KOPT-K1 (cell line): ENCODE results near the gene LRP8.

ENCODE experiments used
- H3K27ac ChIP-seq: fragments of 200-600 bp; sonication (generic); 2 replicates; pipeline ENCODE4 v1.5.1; 2016; ENCODE audit warnings: antibody characterized with exemption, mild to moderate bottlenecking, low read depth, low read length; ENCODE audit not compliant: poor library complexity, severe bottlenecking
- H3K36me3 ChIP-seq: fragments of 200-600 bp; sonication (generic); 2 replicates; pipeline ENCODE4 v1.5.1; 2017; ENCODE audit warnings: antibody characterized with exemption, mild to moderate bottlenecking, low read length, moderate library complexity; ENCODE audit not compliant: insufficient read depth
- H3K9me3 ChIP-seq: fragments of 200-600 bp; sonication (generic); 2 replicates; pipeline ENCODE4 v1.5.1; 2017; ENCODE audit warnings: antibody characterized with exemption, low read length, mild to moderate bottlenecking; ENCODE audit not compliant: insufficient read depth, poor library complexity, severe bottlenecking

Gene LRP8

GRCh38 chr1:53328009-53328461, at the start of gene LRP8:
Gene LRP8, minus strand, starts transcription at chr1:53328070. Its CDS starts 158 bp downstream, at chr1:53327912.
- Histone ChIP-seq H3K36me3 (peaks cover 29% of the 10 kb centered on the region), H3K9me3 (no peaks in the 10 kb centered on the region), H3K27ac (peak within 1 kb of the TSS; percentile 94)

GRCh38 chr1:53377438-53377841, 49.6 kb upstream of the LRP8 start:
- Histone ChIP-seq H3K27ac (no peak overlapping the region), H3K36me3 (no peaks in the 10 kb centered on the region), H3K9me3 (no peaks in the 10 kb centered on the region)

- no peaks in the 10 kb centered on the region for H3K36me3 ChIP-seq
- no peak overlapping the region for H3K27ac ChIP-seq
- H3K9me3 ChIP-seq: no peaks in the 10 kb centered on the region
Observed at GRCh38 chr1:53376742-53377437, 49.0 kb upstream of the LRP8 start.

- Histone ChIP-seq H3K27ac (no peak overlapping the region), H3K36me3 (no peaks in the 10 kb centered on the region)
Observed at GRCh38 chr1:53376041-53376461, 48.2 kb upstream of the LRP8 start.

GRCh38 chr1:53375440-53375839, 47.6 kb upstream of the LRP8 start:
- Histone ChIP-seq H3K9me3 (no peaks in the 10 kb centered on the region), H3K36me3 (no peaks in the 10 kb centered on the region), H3K27ac (no peak overlapping the region)

More at GRCh38 chr1:53376041-53376461, 48.2 kb upstream of the LRP8 start:
- H3K9me3 ChIP-seq: no peaks in the 10 kb centered on the region

GRCh38 chr1:53373246-53373645, 45.4 kb upstream of the LRP8 start:
- no peaks in the 10 kb centered on the region for H3K36me3 ChIP-seq

GRCh38 chr1:53372501-53372951, 44.7 kb upstream of the LRP8 start:
- Histone ChIP-seq H3K9me3 (no peaks in the 10 kb centered on the region), H3K27ac (no peak overlapping the region), H3K36me3 (no peaks in the 10 kb centered on the region)

More at GRCh38 chr1:53373246-53373645, 45.4 kb upstream of the LRP8 start:
- Histone ChIP-seq H3K27ac (no peak overlapping the region), H3K9me3 (no peaks in the 10 kb centered on the region)

GRCh38 chr1:53371851-53372250, 44.0 kb upstream of the LRP8 start:
- Histone ChIP-seq H3K36me3 (no peaks in the 10 kb centered on the region), H3K27ac (no peak overlapping the region), H3K9me3 (no peaks in the 10 kb centered on the region)

GRCh38 chr1:53371121-53371666, 43.3 kb upstream of the LRP8 start:
- no peak overlapping the region for H3K27ac ChIP-seq
- no peaks in the 10 kb centered on the region for H3K9me3 ChIP-seq
- H3K36me3 ChIP-seq: no peaks in the 10 kb centered on the region

GRCh38 chr1:53370369-53370961, 42.6 kb upstream of the LRP8 start:
- no peak overlapping the region for H3K27ac ChIP-seq
- no peaks in the 10 kb centered on the region for H3K36me3 ChIP-seq
- H3K9me3 ChIP-seq: no peaks in the 10 kb centered on the region

- H3K9me3 ChIP-seq: no peaks in the 10 kb centered on the region
- no peaks in the 10 kb centered on the region for H3K36me3 ChIP-seq
- H3K27ac ChIP-seq: no peak overlapping the region
Observed at GRCh38 chr1:53369761-53370160, 41.9 kb upstream of the LRP8 start.

- peak overlapping the region; percentile 65 for H3K27ac ChIP-seq
- H3K9me3 ChIP-seq: no peaks in the 10 kb centered on the region
- no peaks in the 10 kb centered on the region for H3K36me3 ChIP-seq
Observed at GRCh38 chr1:53369034-53369750, 41.3 kb upstream of the LRP8 start.

- peak overlapping the region; percentile 65 for H3K27ac ChIP-seq
- H3K9me3 ChIP-seq: no peaks in the 10 kb centered on the region
- no peaks in the 10 kb centered on the region for H3K36me3 ChIP-seq
Observed at GRCh38 chr1:53368314-53369033, 40.6 kb upstream of the LRP8 start.

- no peaks in the 10 kb centered on the region for H3K36me3 ChIP-seq
- H3K9me3 ChIP-seq: no peaks in the 10 kb centered on the region
- H3K27ac ChIP-seq: peak overlapping the region; percentile 65
Observed at GRCh38 chr1:53367503-53368313, 39.8 kb upstream of the LRP8 start.
